ENCODE data around the gene MCMBP. TPM values are rescaled to one million over a fixed set of nuclear protein-coding genes. Genes with fewer than 3 reads are reported as not detected.

The MCMBP gene
- total RNA-seq, 2 donors from 2014 or later = 34.8 to 59.8 TPM

DNA sequence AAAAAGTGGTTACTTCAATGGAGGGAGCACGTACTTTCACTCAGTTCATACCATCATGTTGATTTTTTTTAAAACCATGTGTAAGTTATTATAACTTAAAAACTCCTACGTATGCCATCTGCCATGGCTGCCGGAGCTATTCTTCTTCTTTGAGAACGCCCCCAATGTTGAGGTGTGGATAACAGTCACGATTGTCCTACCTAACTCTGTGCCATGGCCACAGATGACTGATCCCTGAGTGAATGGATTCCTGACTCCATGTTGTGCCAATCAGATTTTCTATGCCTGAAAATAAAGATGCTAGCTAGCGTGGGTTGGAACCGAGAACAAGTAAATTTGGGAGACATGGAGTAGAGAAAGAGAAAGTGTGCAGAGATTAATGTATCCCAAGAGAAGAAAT, 5.3 kb downstream of the MCMBP start:
- TF ChIP-seq, protein P1, sequence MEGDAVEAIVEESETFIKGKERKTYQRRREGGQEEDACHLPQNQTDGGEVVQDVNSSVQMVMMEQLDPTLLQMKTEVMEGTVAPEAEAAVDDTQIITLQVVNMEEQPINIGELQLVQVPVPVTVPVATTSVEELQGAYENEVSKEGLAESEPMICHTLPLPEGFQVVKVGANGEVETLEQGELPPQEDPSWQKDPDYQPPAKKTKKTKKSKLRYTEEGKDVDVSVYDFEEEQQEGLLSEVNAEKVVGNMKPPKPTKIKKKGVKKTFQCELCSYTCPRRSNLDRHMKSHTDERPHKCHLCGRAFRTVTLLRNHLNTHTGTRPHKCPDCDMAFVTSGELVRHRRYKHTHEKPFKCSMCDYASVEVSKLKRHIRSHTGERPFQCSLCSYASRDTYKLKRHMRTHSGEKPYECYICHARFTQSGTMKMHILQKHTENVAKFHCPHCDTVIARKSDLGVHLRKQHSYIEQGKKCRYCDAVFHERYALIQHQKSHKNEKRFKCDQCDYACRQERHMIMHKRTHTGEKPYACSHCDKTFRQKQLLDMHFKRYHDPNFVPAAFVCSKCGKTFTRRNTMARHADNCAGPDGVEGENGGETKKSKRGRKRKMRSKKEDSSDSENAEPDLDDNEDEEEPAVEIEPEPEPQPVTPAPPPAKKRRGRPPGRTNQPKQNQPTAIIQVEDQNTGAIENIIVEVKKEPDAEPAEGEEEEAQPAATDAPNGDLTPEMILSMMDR (IDR thresholded peaks at IDR 0.05) = no peak
- no peak overlapping the region for H3K4me3 ChIP-seq
- H3K27me3 ChIP-seq (replicated peaks; ENCODE audit: insufficient read depth) = no peaks in the 10 kb centered on the region
- no peaks in the 10 kb centered on the region for H3K36me3 ChIP-seq
- no peak for DNase-seq (ENCODE audit: low spot score)
- peaks cover 14 to 23% of the 10 kb centered on the region in 2 donors for H3K4me1 ChIP-seq (ENCODE audit: control insufficient read depth in 1 of 2, low read depth in 2 of 2)
- no peak for ATAC-seq (ENCODE audit: insufficient number of reproducible peaks, low FRiP score, low read depth)
- no peak overlapping the region for H3K27ac ChIP-seq
- H3K9me3 ChIP-seq = no peaks in the 10 kb centered on the region

DNA sequence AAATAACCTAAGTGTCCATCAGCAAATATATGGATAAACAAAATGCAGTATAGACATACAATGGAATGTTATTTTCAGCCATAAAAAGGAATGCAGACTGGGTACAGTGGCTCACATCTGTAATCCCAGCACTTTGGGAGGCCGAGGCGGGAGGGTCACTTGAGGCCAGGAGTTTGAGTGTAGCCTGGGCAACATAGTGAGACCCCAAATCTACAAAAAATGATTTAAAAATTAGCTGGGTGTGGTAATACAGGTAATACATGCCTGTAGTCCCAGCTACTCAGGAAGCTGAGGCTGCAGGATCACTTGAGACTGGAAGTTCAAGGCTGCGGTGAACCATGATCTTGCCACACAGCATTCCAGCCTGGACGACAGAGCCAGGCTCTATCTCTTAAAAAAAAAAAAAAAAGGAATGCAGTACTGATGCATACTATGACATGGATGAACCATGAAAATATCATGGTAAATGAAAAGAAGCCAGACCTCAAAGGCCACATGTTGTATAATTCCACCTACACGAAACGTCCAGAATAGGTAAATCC, 6.9 kb downstream of the MCMBP start:
- no peak overlapping the region for H3K4me3 ChIP-seq
- ATAC-seq (ENCODE audit: insufficient number of reproducible peaks, low FRiP score, low read depth) (no peak), DNase-seq (ENCODE audit: low spot score) (no peak)
- TF ChIP-seq, protein P1 (IDR thresholded peaks at IDR 0.05) = no peak
- H3K9me3 ChIP-seq = no peaks in the 10 kb centered on the region
- no peaks in the 10 kb centered on the region for H3K36me3 ChIP-seq
- no peak overlapping the region for H3K27ac ChIP-seq
- no peaks in the 10 kb centered on the region for H3K27me3 ChIP-seq (replicated peaks; ENCODE audit: insufficient read depth)
- H3K4me1 ChIP-seq (ENCODE audit: control insufficient read depth in 1 of 2, low read depth in 2 of 2) = peaks cover 7 to 13% of the 10 kb centered on the region in 2 donors

DNA sequence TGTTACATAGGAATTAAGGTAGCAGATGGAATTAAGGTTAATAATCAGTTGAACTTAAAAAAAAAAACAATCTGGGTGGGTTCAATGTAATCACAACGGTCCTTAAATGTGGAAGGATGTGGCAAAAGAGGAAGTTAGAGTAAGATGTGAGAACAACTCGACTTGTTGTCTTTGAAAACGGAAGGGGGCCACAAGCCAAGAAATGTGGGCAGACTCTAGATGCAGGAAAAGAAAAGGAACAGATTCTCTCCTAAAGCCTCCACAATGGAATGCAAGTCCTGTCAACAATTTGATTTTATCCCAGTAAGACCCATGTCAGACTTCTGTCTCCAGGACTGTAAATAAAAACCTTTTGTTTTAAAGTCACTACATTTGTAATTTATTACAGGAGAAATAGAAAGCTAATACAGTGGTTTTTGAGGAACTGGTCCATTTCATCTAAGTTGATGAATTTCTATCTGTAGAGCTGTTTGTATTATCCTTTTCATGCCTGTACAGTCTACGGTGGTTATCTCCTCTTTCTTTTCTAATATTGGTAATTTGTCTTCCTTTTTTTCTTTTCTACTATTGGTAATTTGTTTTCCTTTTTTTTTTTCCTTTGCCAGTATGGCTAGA, 8.6 kb downstream of the MCMBP start:
- H3K27ac ChIP-seq = no peak overlapping the region
- ATAC-seq (ENCODE audit: insufficient number of reproducible peaks, low FRiP score, low read depth) (no peak), DNase-seq (ENCODE audit: low spot score) (no peak)
- H3K4me1 ChIP-seq (ENCODE audit: control insufficient read depth in 1 of 2, low read depth in 2 of 2) = peaks cover 3 to 6% of the 10 kb centered on the region in 2 donors
- H3K36me3 ChIP-seq = no peaks in the 10 kb centered on the region
- TF ChIP-seq, protein P1 (IDR thresholded peaks at IDR 0.05) = no peak
- no peaks in the 10 kb centered on the region for H3K27me3 ChIP-seq (replicated peaks; ENCODE audit: insufficient read depth)
- no peaks in the 10 kb centered on the region for H3K9me3 ChIP-seq
- no peak overlapping the region for H3K4me3 ChIP-seq

DNA sequence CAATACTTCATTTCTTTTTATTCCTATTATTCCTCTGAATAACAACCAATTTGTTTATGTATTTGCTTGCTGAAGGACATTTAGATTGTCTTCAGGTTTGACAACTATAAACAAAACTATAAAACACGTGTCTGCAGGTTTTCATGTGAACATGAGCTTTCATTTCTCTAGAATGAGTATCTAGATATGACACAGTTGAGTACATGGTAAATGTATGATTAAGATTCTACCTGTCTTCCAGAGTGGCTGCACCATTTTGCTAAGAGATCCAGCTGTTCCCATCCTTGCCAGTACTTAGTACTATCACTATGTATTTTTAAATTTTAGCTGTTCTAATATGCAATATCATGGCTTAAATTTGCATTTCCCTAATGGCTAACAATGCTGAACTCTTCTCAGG, 10.1 kb downstream of the MCMBP start:
- Histone ChIP-seq H3K9me3 (no peaks in the 10 kb centered on the region), H3K27ac (no peak overlapping the region), H3K4me1 (ENCODE audit: control insufficient read depth in 1 of 2, low read depth in 2 of 2) (no peaks in the 10 kb centered on the region), H3K4me3 (no peak overlapping the region), H3K36me3 (no peaks in the 10 kb centered on the region), H3K27me3 (replicated peaks; ENCODE audit: insufficient read depth) (no peaks in the 10 kb centered on the region)
- ATAC-seq (ENCODE audit: insufficient number of reproducible peaks, low FRiP score, low read depth) (no peak), DNase-seq (ENCODE audit: low spot score) (no peak)
- TF ChIP-seq, protein P1 (IDR thresholded peaks at IDR 0.05) = no peak

DNA sequence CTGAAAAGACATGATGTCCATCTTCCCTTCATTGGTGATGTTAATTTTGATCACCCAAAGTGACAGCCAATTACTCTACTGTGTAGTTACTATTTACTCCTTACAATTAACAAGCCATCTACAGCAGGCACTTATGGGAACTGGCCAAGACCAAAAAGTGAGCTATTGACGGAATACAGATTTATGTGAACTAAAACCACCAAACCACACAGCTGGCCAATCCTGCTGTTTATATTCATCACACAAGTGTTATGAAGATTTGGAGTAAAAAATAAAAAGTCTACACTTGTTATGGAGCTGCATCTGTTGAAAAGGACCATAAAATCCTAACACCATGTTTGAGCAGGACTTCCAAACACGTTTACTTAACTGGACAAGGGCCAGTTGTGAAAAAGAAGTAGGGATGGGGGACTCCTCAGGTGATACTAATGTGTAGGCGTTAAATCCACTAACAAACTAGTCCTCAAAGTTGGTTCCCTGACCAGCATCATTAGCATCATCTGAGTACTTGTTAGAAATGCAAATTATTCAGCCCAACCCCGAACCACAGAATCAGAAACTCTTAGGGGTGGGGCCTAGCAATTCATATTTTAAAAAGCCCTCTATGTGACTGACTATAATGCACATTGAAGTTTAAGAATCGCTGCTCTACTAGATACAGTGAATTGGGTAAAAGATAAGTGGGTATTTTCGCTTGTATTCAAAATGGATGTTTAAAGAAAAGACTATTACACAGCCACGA, 11.6 kb downstream of the MCMBP start:
- Histone ChIP-seq H3K9me3 (no peaks in the 10 kb centered on the region), H3K27ac (no peak overlapping the region), H3K27me3 (replicated peaks; ENCODE audit: insufficient read depth) (no peaks in the 10 kb centered on the region), H3K4me1 (ENCODE audit: control insufficient read depth in 1 of 2, low read depth in 2 of 2) (no peaks in the 10 kb centered on the region), H3K4me3 (no peak overlapping the region), H3K36me3 (no peaks in the 10 kb centered on the region)
- TF ChIP-seq, protein P1 (IDR thresholded peaks at IDR 0.05) = no peak
- DNase-seq (ENCODE audit: low spot score) = no peak
- ATAC-seq (ENCODE audit: insufficient number of reproducible peaks, low FRiP score, low read depth) = no peak

Measured in thoracic aorta (tissue), 2 donors.